SIG-M5 treated with dmso at 0.1 percent for 504 hours (cell line): ENCODE measurements around the gene SLC66A3.
"Not testable (repeated sequence)": the region's sequence is repeated elsewhere in the genome, so short reads cannot be mapped to it uniquely, and the experiment has no call there.

ENCODE experiments used
- DNase-seq: peaks from one replicate; lab custom pipeline; 2025; ENCODE audit not compliant: unreplicated experiment; lab: John Stamatoyannopoulos, UW

The SLC66A3 gene

DNA sequence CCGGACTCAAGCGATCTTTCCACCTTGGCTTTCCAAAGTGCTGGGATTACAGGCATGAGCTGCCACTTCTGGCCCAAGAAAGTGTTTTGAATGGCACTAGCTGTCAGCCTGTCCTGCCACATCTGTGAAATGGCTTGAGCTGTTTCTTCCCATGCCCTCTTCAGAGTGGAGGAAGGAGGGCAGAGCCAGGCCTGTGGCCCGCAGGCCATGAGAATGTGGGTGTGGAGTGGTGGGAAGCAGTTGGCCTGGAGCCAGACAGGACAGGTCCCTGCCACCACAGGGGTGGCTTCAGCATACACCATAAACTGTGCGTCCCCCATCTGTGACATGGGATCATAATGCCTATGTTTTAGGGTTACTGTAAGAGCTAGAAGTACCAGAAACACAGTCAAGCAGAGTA is 6.5 kb downstream of the SLC66A3 start:
- no peak for DNase-seq

- no peak for DNase-seq
Observed at GRCh38 chr2:11163439-11164317, 8.4 kb downstream of the SLC66A3 start.

GRCh38 chr2:11165046-11165445 is 9.8 kb downstream of the SLC66A3 start:
- DNase-seq, result not testable (repeated sequence)

- no peak for DNase-seq
Observed at GRCh38 chr2:11166476-11166875, 11.2 kb downstream of the SLC66A3 start.

GRCh38 chr2:11168488-11168887 is 13.2 kb downstream of the SLC66A3 start:
- no peak for DNase-seq

DNA sequence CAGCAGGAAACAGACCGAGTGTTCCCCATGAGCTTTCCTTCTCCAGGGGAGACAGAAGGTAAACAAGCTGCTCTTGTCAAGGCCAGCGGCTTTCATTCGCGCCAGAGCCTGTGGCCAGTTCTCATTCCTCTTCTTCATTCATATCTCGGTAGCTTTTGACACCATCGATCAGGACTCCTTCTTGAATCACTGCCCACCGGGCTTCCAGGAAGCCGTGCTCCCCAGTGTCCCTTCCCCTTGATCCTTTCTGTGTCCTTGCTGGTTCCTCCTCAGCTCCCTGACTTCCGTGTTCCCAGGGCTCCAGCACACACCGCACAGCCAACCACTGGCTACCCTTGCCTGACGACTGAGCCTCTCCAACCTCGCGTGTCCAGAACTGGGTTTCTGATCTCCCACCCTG is 14.1 kb downstream of the SLC66A3 start:
- DNase-seq, result no peak

DNA sequence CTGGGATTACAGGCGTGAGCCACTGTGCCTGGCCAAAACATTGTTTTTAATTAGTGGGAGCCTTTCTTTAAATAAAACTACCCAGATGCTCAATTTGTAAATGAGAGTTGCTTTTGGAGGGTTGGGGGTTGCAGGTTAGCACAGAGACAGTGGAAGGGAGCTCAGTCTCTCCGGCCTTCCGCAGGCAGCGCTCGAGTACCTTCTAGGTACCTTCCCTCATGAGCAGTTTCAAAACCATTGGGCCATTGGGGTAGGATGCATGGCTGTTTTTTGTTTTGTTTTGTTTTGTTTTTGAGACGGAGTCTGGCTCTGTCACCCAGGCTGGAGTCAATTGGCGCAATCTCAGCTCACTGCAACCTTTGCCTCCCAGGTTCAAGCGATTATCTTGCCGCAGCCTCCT is 19.0 kb downstream of the SLC66A3 start:
- no peak for DNase-seq

DNA sequence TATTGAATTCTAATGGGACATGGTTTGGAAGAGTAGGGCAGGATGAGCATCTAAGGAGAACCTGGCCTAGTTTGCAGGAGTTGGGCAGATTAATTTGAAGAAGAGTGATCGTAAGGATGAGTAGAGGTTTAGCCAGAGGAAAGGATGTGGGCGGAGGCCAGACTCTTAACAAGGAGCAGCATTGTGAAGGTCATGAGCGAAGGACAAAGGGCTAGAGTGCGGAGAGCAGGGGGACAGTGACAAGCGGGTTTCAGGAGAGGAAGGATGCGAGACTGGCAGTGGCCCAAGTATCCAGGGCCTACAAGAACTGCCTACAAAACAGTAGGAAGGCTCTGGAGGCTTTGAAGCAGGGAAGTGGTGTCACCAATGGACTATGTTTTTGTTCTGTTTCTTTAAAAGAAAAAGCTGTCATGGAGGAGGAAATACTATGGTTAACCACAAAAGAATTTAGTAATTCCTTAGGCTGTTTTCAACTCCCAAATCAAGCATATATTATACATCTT is 20.1 kb downstream of the SLC66A3 start:
- peak; percentile 66 for DNase-seq

GRCh38 chr2:11177871-11178690 is 22.8 kb downstream of the SLC66A3 start:
- no peak for DNase-seq

GRCh38 chr2:11179196-11179595 is 23.9 kb downstream of the SLC66A3 start:
- DNase-seq, result no peak

DNA sequence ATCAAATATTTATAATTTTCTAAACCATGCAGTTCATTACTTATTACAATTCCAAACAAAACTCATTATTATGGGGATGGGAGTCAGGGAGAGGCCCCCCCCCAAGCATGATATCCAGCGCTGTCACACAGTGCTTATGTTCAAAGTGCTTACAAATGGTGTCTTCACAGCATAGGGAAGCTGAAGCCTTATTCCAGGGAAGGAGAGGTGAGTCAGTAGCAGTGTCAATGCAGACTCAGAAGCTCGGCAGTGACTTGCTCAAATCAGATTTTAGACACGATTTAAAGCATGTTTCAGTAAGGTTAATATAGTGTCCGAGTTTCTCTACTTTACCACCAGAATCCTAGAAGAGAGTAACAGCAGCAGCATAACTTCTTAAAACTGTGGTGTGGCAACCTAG is 24.6 kb downstream of the SLC66A3 start:
- DNase-seq, result no peak

DNA sequence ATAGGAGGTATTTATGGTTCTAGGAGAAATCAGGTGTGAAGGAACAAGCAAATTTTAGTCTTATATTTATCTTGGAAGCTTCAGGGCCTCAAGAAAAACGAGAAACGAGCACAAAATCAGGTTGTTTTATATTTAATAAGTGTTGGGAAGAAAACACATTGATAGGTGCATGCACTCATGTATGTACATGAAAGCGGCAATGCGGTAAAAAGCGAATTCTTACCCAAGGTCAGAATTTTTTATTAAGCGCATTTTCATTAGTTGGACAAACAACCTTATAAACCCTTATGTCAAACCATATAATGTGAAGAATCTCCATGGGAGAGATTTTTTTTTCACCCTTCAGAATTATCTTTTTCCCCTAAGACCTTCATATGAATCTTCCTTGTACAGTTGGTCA is 25.4 kb downstream of the SLC66A3 start:
- DNase-seq, result no peak

- DNase-seq, result no peak
Observed at GRCh38 chr2:11182951-11183350, 27.7 kb downstream of the SLC66A3 start.

DNA sequence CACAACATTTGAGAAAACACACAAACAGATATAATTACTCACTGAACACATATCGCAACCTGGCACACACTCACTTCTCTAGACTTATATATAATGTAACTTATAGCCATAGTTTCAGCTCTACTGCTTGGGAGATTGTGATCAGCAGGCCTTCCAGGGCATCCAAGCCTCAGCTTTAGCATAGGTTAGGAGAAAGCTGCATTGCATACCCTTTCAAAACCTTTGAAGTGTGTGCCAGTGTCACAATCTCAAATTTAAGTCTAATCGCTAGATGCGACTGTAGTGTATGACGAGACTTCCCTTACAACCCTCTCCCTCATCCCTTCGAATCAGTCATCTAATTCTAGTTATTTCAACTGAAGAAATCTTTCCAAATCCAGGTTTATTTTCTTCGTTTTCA is 30.9 kb downstream of the SLC66A3 start:
- no peak for DNase-seq

DNA sequence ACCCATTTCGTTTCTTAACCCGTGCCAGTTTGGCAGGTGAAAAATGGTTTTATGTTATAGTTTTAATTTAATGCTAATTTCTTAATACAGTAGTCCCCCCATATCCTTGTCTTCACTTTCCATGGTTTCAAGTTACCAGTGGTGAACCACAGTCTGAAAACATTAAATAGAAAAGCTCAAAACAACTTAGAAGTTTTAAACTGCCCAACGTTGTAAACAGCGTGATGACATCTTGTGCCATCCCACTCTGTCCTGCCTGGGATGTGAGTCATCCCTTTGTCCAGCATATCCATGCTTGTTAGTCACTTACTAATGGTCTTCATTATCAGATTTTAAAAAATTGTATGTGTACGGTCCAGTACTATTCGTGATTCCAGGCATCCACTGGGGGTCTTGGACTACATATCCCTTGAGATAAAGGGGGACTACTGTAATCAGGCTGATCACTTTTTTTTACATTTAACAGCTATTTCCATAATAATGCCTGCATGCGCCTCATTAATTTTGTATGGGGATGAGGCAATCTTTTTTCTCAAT is 31.9 kb downstream of the SLC66A3 start:
- DNase-seq, result no peak

- peak; percentile 79 for DNase-seq
Observed at GRCh38 chr2:11187731-11188130, 32.5 kb downstream of the SLC66A3 start.

GRCh38 chr2:11196246-11196645 is 41.0 kb downstream of the SLC66A3 start:
- peak; percentile 16 for DNase-seq

DNA sequence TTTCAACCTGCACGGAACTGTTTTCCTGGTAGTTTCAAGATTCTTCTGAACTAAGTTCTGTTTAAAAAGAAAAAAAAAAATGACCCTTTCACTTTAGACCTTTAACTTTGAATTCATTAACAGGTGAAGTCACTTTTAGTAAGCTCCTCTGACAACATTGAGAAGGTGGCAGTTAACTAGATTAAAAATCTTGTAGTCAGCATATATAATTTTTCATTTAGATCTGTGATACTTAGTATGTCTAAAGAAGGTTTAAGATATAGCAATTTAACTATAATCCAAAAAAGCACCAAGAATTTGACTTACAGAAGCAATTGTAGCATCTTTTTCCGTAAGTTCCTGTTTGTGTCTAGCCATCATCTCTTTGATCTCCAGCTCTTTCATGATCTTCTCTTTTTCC is 45.4 kb downstream of the SLC66A3 start:
- DNase-seq, result no peak

DNA sequence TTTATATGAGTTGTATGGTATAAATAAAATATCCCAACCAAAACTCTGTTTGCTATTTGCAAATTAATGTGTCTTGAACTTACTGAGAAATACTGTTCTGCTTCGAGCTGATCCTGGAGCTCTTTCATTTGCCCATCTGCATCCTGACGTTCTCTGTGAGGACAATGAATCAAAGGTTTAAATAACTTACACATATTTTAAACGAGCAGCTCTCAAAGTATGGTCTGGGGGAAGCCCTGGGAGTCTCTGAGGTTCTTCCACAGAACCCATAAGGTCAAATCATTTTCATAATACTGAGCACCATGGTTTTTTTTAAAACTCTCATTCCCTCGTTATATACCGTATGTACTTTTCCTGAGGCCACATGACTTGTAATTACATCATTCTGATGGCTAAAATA is 46.7 kb downstream of the SLC66A3 start:
- DNase-seq, result no peak

- peak; percentile 64 for DNase-seq
Observed at GRCh38 chr2:11203480-11203879, 48.2 kb downstream of the SLC66A3 start.

DNA sequence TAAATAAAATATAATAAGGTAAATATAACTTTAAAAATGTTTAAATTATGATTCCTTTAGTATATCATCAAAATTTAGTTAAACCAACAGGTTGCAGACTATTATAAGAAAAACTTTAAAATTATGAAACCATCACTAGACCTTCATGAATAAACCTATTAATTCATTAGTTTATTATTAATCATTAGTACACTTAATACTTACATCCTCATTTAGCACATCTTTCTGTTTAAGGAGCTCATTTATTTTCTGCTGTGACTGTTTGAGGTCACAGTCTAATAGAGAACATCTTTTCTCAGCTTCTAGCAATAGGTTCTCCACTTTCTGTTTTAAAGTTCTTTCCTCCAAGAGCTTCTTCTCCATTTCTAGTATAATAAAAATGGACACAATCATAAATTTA is 52.8 kb downstream of the SLC66A3 start:
- DNase-seq, result no peak

- DNase-seq, result no peak
Observed at GRCh38 chr2:11212645-11213044, 57.4 kb downstream of the SLC66A3 start.
